Right lobe of liver (tissue), 4 donors: ENCODE measurements around the gene ANKRD27.

Source experiments
- CTCF ChIP-seq, 4 donors: fragments of 200-600 bp in 3 of 4; fragments of 450-650 bp in 1 of 4; IDR thresholded peaks; one replicate each; pipeline versions ENCODE4 v1.5.1 to v1.8.0; 2016 to 2022; ENCODE audit warnings: antibody characterized with exemption in 4 of 4, mild to moderate bottlenecking in 2 of 4
- POLR2A ChIP-seq: fragments of 450-650 bp; IDR thresholded peaks from one replicate; pipeline ENCODE4 v1.6.1; 2017; ENCODE audit warnings: antibody characterized with exemption, mild to moderate bottlenecking
- donor health status: DM: no; HTN: no; CAD: no.
- donor health status: DM: no; HTN: no; CAD: no.
- donor health status: DM: no; HTN: yes; CAD: no.

GRCh38 chr19:32652894-32653598, 21.9 kb downstream of the ANKRD27 start:
- TF ChIP-seq POLR2A (no peak), CTCF (IDR thresholded peaks at IDR 0.05) (no peak)
